Breast epithelium (tissue), 3 donors: ENCODE data around the gene CCL18.
"Not testable (repeated sequence)": the region's sequence is repeated elsewhere in the genome, so short reads cannot be mapped to it uniquely, and the experiment has no call there.

Experiments used
- CTCF ChIP-seq, 3 donors: fragments of 450-650 bp; IDR thresholded peaks; one replicate each; pipeline ENCODE4 v1.5.1; 2016 to 2017; ENCODE audit warnings: antibody characterized with exemption in 3 of 3, mild to moderate bottlenecking in 3 of 3, moderate library complexity in 3 of 3
- POLR2AphosphoS5 ChIP-seq, 3 donors: sonication (generic); formaldehyde crosslinking; IDR thresholded peaks; one replicate each; pipeline ENCODE4 v1.6.1; 2017; ENCODE audit warnings: antibody characterized with exemption in 3 of 3

GRCh38 chr17:36099004-36099403, 34.9 kb downstream of the CCL18 start:
- TF ChIP-seq CTCF, POLR2AphosphoS5 (IDR thresholded peaks at IDR 0.05): not testable (repeated sequence)
